ENCODE results near the gene RNASEH1.

RNASEH1 gene

GRCh38 chr2:3600256-3600855 lies 42.2 kb upstream of the RNASEH1 start:
- H3K9me3 ChIP-seq (ENCODE audit: control insufficient read depth, insufficient read depth, low read length), result no peaks in the 10 kb centered on the region
- no peaks in the 10 kb centered on the region for H3K4me1 ChIP-seq (ENCODE audit: control insufficient read depth, insufficient read depth, low read length)
- H3K27ac ChIP-seq (ENCODE audit: low read length), result no peak overlapping the region
- WGBS (ENCODE audit: insufficient coverage, insufficient read length), result no CpG with 5 or more reads among the region's 11 CpGs
- peaks cover under 1% of the 10 kb centered on the region; the same call in 1 of the 2 replicates for H3K27me3 ChIP-seq (ENCODE audit: control insufficient read depth, insufficient read depth, low read length)
- no peaks in the 10 kb centered on the region for H3K36me3 ChIP-seq (ENCODE audit: control insufficient read depth, insufficient read depth, low read length)
- no peak overlapping the region for H3K4me3 ChIP-seq (ENCODE audit: low read length)
- no peak for DNase-seq (ENCODE audit: low read depth, low spot score)

GRCh38 chr2:3598912-3599854 lies 41.0 kb upstream of the RNASEH1 start:
- no peaks in the 10 kb centered on the region for H3K9me3 ChIP-seq (ENCODE audit: control insufficient read depth, insufficient read depth, low read length)
- H3K27me3 ChIP-seq (ENCODE audit: control insufficient read depth, insufficient read depth, low read length), result peaks cover 1% of the 10 kb centered on the region; the same call in 1 of the 2 replicates
- no peak overlapping the region for H3K27ac ChIP-seq (ENCODE audit: low read length)
- no peak overlapping the region for H3K4me3 ChIP-seq (ENCODE audit: low read length)
- H3K36me3 ChIP-seq (ENCODE audit: control insufficient read depth, insufficient read depth, low read length), result no peaks in the 10 kb centered on the region
- no CpG with 5 or more reads among the region's 22 CpGs for WGBS (ENCODE audit: insufficient coverage, insufficient read length)
- DNase-seq (ENCODE audit: low read depth, low spot score), result no peak
- H3K4me1 ChIP-seq (ENCODE audit: control insufficient read depth, insufficient read depth, low read length), result 0 out of 2 replicates have a peak, but pooled peaks cover 1% of the 10 kb centered on the region

- Histone ChIP-seq H3K4me3 (ENCODE audit: low read length) (no peak overlapping the region), H3K4me1 (ENCODE audit: control insufficient read depth, insufficient read depth, low read length) (0 out of 2 replicates have a peak, but pooled peaks cover 1% of the 10 kb centered on the region), H3K27ac (ENCODE audit: low read length) (no peak overlapping the region), H3K9me3 (ENCODE audit: control insufficient read depth, insufficient read depth, low read length) (no peaks in the 10 kb centered on the region), H3K36me3 (ENCODE audit: control insufficient read depth, insufficient read depth, low read length) (no peaks in the 10 kb centered on the region), H3K27me3 (ENCODE audit: control insufficient read depth, insufficient read depth, low read length) (peaks cover 1% of the 10 kb centered on the region; the same call in 1 of the 2 replicates)
- DNase-seq (ENCODE audit: low read depth, low spot score), result no peak
- no CpG with 5 or more reads among the region's 22 CpGs for WGBS (ENCODE audit: insufficient coverage, insufficient read length)
Measured at GRCh38 chr2:3598197-3598910, 40.2 kb upstream of the RNASEH1 start.

- no CpG with 5 or more reads among the region's 6 CpGs for WGBS (ENCODE audit: insufficient coverage, insufficient read length)
Measured at GRCh38 chr2:3597567-3597966, 39.4 kb upstream of the RNASEH1 start.

GRCh38 chr2:3596901-3597417 lies 38.8 kb upstream of the RNASEH1 start:
- H3K27me3 ChIP-seq (ENCODE audit: control insufficient read depth, insufficient read depth, low read length), result peaks cover 1% of the 10 kb centered on the region; the same call in 1 of the 2 replicates
- no peak overlapping the region for H3K4me3 ChIP-seq (ENCODE audit: low read length)
- no peak for DNase-seq (ENCODE audit: low read depth, low spot score)
- H3K4me1 ChIP-seq (ENCODE audit: control insufficient read depth, insufficient read depth, low read length), result 0 out of 2 replicates have a peak, but pooled peaks cover 1% of the 10 kb centered on the region
- H3K9me3 ChIP-seq (ENCODE audit: control insufficient read depth, insufficient read depth, low read length), result no peaks in the 10 kb centered on the region
- no peaks in the 10 kb centered on the region for H3K36me3 ChIP-seq (ENCODE audit: control insufficient read depth, insufficient read depth, low read length)
- WGBS (ENCODE audit: insufficient coverage, insufficient read length), result no CpG with 5 or more reads among the region's 16 CpGs
- no peak overlapping the region for H3K27ac ChIP-seq (ENCODE audit: low read length)

More at GRCh38 chr2:3597567-3597966, 39.4 kb upstream of the RNASEH1 start:
- Histone ChIP-seq H3K27ac (ENCODE audit: low read length) (no peak overlapping the region), H3K4me1 (ENCODE audit: control insufficient read depth, insufficient read depth, low read length) (0 out of 2 replicates have a peak, but pooled peaks cover 1% of the 10 kb centered on the region), H3K4me3 (ENCODE audit: low read length) (no peak overlapping the region), H3K36me3 (ENCODE audit: control insufficient read depth, insufficient read depth, low read length) (no peaks in the 10 kb centered on the region), H3K9me3 (ENCODE audit: control insufficient read depth, insufficient read depth, low read length) (no peaks in the 10 kb centered on the region), H3K27me3 (ENCODE audit: control insufficient read depth, insufficient read depth, low read length) (peaks cover 1% of the 10 kb centered on the region; the same call in 1 of the 2 replicates)
- DNase-seq (ENCODE audit: low read depth, low spot score), result no peak

GRCh38 chr2:3595985-3596384 lies 37.9 kb upstream of the RNASEH1 start:
- no CpG with 5 or more reads among the region's 6 CpGs for WGBS (ENCODE audit: insufficient coverage, insufficient read length)
- no peak for DNase-seq (ENCODE audit: low read depth, low spot score)
- Histone ChIP-seq H3K4me3 (ENCODE audit: low read length) (no peak overlapping the region), H3K27ac (ENCODE audit: low read length) (no peak overlapping the region), H3K36me3 (ENCODE audit: control insufficient read depth, insufficient read depth, low read length) (no peaks in the 10 kb centered on the region), H3K9me3 (ENCODE audit: control insufficient read depth, insufficient read depth, low read length) (no peaks in the 10 kb centered on the region), H3K27me3 (ENCODE audit: control insufficient read depth, insufficient read depth, low read length) (peaks cover 1% of the 10 kb centered on the region; the same call in 1 of the 2 replicates), H3K4me1 (ENCODE audit: control insufficient read depth, insufficient read depth, low read length) (0 out of 2 replicates have a peak, but pooled peaks cover 1% of the 10 kb centered on the region)

- no peaks in the 10 kb centered on the region for H3K9me3 ChIP-seq (ENCODE audit: control insufficient read depth, insufficient read depth, low read length)
Measured at GRCh38 chr2:3595404-3595803, 37.3 kb upstream of the RNASEH1 start.

GRCh38 chr2:3594493-3595281 lies 36.6 kb upstream of the RNASEH1 start, which contains the start of gene COLEC11:
Gene COLEC11, plus strand, starts transcription at chr2:3595112. Its CDS starts 9,229 bp downstream, at chr2:3604341.
- H3K4me3 ChIP-seq (ENCODE audit: low read length), result no peak within 1 kb of the TSS
- DNase-seq (ENCODE audit: low read depth, low spot score), result no peak

More at GRCh38 chr2:3595404-3595803, 37.3 kb upstream of the RNASEH1 start:
- H3K36me3 ChIP-seq (ENCODE audit: control insufficient read depth, insufficient read depth, low read length), result no peaks in the 10 kb centered on the region
- DNase-seq (ENCODE audit: low read depth, low spot score), result no peak
- WGBS (ENCODE audit: insufficient coverage, insufficient read length), result no CpG with 5 or more reads among the region's 11 CpGs
- peaks cover 1% of the 10 kb centered on the region; the same call in 1 of the 2 replicates for H3K27me3 ChIP-seq (ENCODE audit: control insufficient read depth, insufficient read depth, low read length)
- H3K4me1 ChIP-seq (ENCODE audit: control insufficient read depth, insufficient read depth, low read length), result 0 out of 2 replicates have a peak, but pooled peaks cover 1% of the 10 kb centered on the region
- no peak overlapping the region for H3K4me3 ChIP-seq (ENCODE audit: low read length)
- no peak overlapping the region for H3K27ac ChIP-seq (ENCODE audit: low read length)

GRCh38 chr2:3589086-3589485 lies 31.0 kb upstream of the RNASEH1 start:
- Histone ChIP-seq H3K27me3 (ENCODE audit: control insufficient read depth, insufficient read depth, low read length) (no peaks in the 10 kb centered on the region), H3K36me3 (ENCODE audit: control insufficient read depth, insufficient read depth, low read length) (no peaks in the 10 kb centered on the region), H3K9me3 (ENCODE audit: control insufficient read depth, insufficient read depth, low read length) (no peaks in the 10 kb centered on the region), H3K4me3 (ENCODE audit: low read length) (no peak overlapping the region), H3K4me1 (ENCODE audit: control insufficient read depth, insufficient read depth, low read length) (no peaks in the 10 kb centered on the region), H3K27ac (ENCODE audit: low read length) (no peak overlapping the region)
- no peak for DNase-seq (ENCODE audit: low read depth, low spot score)
- WGBS (ENCODE audit: insufficient coverage, insufficient read length), result no CpG with 5 or more reads among the region's 11 CpGs

More at GRCh38 chr2:3594493-3595281, 36.6 kb upstream of the RNASEH1 start, which contains the start of gene COLEC11:
- Histone ChIP-seq H3K36me3 (ENCODE audit: control insufficient read depth, insufficient read depth, low read length) (no peaks in the 10 kb centered on the region), H3K9me3 (ENCODE audit: control insufficient read depth, insufficient read depth, low read length) (no peaks in the 10 kb centered on the region), H3K27ac (ENCODE audit: low read length) (no peak within 1 kb of the TSS), H3K4me1 (ENCODE audit: control insufficient read depth, insufficient read depth, low read length) (0 out of 2 replicates have a peak, but pooled peaks cover 1% of the 10 kb centered on the region), H3K27me3 (ENCODE audit: control insufficient read depth, insufficient read depth, low read length) (peaks cover 1% of the 10 kb centered on the region; the same call in 1 of the 2 replicates)
- no CpG with 5 or more reads among the region's 40 CpGs for WGBS (ENCODE audit: insufficient coverage, insufficient read length)

Measured in iPS DF 6.9 (cell line).